Dedifferentiated amniotic fluid mesenchymal stem cell (primary cell): ENCODE measurements around the gene FTSJ1.
A peak's percentile ranks its signal among the peaks of the same experiment; 100 is the strongest.
"Not testable (repeated sequence)": the region's sequence is repeated elsewhere in the genome, so short reads cannot be mapped to it uniquely, and the experiment has no call there.

ENCODE experiments used
- DNase-seq: peaks from one replicate; pipeline ENCODE4 v3.0.0-alpha.2; 2016; ENCODE audit errors: extremely low spot score

The FTSJ1 gene, protein sequence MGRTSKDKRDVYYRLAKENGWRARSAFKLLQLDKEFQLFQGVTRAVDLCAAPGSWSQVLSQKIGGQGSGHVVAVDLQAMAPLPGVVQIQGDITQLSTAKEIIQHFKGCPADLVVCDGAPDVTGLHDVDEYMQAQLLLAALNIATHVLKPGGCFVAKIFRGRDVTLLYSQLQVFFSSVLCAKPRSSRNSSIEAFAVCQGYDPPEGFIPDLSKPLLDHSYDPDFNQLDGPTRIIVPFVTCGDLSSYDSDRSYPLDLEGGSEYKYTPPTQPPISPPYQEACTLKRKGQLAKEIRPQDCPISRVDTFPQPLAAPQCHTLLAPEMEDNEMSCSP

DNA sequence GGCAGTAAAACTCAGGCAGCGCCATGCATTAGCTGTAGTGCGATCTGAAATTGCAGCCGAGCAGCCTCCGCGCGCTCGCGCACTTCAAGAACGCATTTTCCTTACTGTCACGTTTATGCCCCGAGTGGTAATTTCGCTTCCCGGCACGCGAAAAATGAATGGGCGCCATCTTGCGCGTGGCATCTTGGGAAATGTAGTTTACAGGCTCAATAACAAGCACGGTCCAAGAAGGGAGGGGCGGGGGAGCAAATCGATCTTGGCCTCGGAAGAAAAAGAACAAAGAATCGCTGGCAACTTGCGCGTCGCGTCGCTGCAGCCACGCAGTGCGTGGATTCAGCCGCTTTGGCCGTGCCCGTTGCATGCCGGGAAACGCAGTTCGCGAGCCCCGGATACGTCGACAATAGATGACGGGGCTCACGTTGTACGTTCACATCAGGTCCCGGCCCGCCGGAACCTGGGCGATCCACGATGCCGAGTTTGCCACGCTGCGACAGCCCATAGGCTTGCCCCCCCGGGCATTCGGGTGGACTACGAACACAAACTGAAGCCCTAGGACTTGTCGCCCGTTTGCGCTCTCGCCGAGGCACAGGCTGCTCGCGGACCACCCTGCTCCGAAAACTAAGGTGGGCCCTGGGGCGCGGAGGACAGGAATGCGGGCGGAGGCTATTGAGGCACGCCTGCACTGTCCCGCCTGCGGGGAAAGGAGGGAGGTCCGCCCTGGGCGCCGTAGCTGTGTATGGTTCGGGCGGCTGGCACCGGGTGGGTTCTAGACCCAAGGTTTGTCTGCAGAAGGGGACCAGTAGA is at the start of gene FTSJ1:
Gene FTSJ1, plus strand, starts transcription at position 426 of the 804 bp plus-strand sequence. CDS start 1,849 bp downstream, outside the sequence.
- DNase-seq, result peak; percentile 86

DNA sequence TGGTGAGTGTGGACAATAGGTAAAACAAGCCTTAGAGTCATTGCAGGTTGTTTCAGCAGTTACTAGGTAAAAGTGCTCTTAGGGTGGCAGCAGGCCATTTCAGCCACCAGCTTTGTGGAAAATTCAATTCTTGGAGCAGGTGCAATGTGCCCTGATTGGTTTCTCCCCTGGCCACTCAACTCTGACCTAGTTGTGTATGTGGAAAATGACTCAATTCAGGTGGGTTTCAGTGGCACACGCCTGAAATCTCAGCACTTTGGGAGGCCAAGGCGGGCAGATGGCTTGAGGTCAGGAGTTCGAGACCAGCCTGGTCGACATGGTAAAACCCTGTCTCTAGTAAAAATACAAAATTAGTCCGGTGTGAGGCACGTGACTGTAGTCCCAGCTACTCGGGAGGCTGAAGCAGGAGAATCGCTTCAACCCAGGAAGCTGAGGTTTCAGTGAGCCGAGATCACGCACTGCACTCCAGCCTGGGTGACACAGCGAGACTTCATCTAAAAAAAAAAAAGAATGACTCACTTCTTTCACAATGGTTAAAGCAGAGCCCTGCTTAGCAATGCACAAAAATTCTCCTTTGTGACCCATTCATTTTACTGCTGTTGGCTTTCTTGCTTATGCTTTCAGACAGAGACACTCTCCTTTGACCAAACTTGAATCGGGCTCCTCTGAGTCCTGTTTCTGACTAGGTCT is 48.8 kb upstream of the FTSJ1 start:
- DNase-seq, result not testable (repeated sequence)

DNA sequence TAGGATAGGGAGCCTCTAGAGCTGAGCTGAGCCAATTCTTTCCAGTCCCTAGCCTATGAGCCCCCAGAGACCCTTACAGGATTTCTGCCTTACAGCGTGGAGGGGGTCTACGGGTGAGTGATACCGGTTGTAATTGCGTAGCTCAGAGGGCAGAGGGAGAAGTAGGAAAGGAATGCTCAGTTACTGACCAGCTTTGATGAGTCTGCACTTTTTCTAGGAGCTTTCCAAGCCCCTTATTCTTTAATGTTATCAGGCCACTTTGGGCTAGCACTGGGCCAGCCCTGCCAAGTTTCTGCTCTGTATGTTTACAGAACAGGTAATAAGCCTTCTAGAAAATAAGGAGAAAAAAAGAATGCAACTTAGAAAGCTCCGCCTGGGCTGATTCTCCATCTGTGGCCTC is 46.4 kb upstream of the FTSJ1 start:
- not testable (repeated sequence) for DNase-seq

DNA sequence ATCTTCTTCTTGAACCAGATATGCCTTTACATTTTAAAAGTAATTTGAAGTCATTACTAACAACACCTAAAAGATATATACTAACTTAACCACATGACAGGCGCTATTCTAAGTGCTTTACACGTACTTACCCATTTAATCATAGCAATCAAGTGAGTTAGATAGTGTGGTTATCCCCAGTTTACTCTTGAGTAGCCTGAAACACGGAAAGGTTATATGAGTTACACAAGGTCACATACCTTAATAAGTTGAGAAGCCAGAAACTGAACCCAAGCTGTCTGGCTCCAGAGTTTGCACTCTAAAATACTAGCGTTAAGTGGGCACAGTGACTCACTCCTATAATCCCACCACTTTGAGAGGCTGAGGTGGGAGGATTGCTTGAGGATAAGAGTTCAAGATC is 45.8 kb upstream of the FTSJ1 start:
- not testable (repeated sequence) for DNase-seq

DNA sequence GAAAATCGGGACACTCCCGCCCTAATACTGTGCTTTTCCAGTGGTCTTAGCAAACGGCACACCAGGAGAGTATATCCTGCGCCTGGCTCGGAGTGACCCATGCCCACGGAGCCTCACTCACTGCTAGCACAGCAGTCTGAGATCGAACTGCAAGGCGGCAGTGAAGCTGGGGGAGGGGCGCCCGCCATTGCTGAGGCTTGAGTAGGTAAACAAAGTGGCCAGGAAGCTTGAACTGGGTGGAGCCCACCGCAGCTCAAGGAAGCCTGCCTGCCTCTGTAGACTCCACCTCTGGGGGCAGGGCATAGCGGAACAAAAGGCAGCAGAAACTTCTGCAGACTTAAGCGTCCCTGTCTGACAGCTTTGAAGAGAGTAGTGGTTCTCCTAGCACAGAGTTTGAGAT is 42.3 kb upstream of the FTSJ1 start:
- DNase-seq, result not testable (repeated sequence)

DNA sequence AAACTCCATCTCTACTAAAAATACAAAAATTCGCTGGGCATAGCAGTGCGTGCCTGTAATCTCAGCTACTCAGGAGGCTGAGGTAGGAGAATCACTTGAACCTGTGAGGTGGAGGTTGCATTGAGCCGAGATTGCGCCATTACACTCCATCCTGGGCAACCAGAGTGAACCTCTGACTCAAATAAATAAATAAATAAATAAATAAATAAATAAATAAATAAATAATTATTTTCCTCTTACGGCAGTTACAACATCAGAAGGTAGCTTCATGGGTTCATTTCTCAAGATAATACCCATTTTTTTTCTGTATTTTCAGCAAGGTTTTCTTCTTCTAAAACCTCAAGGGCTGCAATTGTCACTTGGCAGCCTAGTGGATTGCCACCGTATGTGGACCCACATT is 28.8 kb upstream of the FTSJ1 start:
- DNase-seq, result not testable (repeated sequence)

DNA sequence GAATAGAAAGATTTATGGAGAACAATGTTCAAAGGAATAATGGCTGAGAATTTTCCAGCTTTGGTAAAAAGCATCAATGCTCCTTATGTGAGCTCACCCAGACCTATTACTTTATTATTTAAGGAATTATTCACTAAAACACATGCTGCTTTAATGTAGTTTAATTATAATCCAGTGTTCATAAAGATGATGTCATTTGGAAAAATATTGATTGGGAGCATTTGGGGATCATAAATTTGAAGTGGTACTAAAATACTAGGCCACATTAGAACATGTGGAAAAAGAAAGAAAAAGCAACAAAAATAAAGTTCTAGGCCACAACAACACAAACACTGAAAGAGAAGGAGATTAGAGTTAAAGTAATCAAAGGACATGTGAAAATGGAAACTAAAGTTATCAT is 25.9 kb upstream of the FTSJ1 start:
- DNase-seq, result no peak

DNA sequence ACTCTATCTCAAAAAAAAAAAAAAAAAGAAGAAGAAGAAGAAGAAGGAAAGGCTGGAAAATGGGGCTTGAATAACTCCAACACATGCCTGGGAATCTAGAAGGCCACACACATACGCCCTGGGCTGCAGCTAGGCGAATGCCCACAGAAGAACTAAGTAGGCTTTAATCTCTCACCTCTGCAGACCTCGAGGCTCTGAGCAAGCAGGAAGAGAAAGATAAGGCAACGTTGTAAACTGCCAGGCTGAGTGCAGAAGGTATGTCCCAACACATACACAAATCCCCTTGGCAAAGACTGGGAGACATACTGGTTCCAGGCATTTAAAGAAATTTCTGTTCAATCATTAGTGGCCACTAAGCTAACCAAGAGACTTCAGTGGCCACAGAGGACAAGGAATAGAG is 24.3 kb upstream of the FTSJ1 start:
- DNase-seq, result no peak

DNA sequence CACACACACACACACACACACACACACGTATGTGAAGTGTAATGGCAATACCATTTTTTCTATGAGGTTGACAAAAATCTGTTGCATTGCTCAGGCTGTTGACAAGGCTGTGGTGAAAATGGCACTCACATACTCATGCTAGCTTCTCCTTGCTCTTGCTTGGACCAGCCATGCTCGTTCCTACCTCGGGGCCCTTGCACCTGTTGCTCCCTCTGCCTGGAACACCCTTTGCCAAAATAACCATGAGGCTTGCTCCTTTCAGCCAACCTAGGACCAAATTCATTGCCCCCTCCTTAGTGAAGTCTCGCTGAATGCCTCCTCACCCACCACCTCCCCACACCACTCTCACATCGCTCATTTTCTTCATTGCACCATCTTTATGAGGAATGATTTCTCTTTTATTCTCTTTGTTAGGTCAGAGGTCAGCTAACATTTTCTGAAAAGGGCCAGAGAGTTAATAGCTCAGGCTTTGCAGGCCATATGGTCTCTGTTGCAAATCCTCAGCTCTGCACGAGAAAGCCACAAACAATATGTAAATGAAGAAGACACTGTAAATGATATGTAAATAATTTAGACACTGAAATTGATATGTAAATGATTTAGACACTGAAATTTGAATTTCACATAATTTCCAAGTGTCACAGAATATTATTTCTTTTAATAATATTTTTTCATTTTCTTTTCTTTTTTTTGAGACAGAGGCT is 19.2 kb upstream of the FTSJ1 start:
- DNase-seq, result no peak

DNA sequence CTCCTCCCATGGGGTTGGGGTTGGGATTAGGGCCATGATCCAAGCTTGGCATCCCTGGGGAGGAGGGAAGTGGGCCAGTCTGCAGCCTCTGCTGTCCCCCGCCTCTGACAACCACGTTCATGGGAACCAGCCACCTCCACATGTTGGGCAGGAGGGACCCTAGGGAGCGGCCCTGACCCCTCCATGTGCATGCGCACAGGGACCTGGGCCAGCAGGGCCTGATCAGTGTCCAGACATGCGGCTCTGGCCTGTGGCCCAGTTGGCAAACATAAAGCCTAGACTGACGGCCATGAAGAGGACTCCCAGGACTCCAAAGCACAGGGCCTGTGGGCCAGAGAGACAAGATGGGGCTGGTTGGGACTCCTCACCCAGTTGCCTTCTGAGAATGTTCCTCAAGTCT is 17.3 kb upstream of the FTSJ1 start:
- DNase-seq, result no peak

DNA sequence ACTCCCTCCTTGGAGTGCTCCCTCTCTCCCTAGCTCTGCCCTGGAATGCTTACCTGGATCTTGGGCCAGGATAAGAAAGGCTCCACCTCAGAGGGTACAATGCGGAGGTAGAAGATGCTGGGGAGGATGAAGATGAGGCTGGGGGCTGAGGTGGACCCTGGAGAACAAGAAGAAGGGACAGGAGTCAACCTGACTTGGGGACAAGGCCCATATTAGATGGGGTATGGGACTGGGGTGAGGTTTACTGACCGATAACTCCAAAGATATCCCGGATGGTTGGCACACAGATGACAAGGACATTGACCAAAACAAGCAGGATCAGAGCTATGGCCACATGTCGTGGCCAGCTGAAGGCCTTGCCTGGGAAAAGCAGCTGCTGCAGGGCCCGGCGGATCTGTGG is 16.5 kb upstream of the FTSJ1 start:
- no peak for DNase-seq

DNA sequence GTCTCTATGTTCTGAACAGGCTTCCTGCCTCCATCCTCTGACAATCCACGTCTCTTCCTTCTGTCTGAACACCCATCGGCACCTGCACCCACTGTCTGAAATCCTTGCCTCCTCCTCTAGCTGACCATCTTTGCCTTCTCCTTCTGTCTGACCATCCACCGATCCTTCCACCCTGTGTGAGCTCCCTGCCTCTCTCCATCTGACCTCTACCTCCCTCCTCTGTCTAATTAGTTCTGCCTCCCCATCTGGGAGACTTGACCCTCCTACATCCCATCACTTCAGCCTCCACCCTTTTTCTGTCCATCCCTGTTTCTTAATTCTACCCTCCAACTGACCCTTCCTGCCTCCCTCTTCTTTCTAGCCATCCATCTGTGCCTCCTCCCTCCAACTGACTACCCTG is 16.0 kb upstream of the FTSJ1 start:
- DNase-seq, result no peak

DNA sequence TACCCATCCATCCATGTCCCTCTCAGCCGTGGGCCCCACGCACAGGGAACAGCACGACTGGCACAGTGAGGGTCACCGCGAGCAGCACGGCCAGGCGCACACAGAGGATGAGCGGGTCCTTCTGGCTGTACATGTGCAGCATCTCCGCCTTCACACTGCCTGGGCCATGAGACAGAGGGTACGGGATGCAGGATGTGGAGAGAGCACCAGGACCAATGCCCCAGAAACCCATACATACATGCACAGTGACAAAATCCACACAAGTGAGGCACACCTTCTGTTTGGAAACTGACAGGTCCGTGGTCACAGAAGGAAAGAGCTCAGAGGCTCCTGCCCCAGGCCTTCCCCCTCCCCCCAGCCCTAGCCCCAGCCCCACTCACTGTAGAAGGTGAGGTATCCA is 15.4 kb upstream of the FTSJ1 start:
- no peak for DNase-seq

DNA sequence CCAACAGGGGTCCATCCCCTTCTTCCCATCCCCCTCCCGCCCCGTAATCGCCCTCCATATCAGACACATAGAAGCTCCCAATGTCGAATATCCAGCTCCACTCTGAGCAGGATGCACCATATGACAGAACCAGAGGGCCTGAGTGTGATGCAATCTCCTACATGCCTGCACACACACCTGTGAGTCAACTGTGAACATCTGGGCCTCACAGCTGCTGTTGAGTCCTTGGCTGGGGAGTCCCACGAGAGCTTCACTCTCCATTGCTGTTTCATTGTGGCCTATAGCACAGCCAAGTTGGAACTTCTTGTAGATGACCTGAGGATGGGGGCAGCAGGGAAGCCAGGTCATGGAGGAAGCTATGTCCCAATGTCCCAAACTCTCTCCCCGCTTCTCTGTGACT is 14.2 kb upstream of the FTSJ1 start:
- no peak for DNase-seq

DNA sequence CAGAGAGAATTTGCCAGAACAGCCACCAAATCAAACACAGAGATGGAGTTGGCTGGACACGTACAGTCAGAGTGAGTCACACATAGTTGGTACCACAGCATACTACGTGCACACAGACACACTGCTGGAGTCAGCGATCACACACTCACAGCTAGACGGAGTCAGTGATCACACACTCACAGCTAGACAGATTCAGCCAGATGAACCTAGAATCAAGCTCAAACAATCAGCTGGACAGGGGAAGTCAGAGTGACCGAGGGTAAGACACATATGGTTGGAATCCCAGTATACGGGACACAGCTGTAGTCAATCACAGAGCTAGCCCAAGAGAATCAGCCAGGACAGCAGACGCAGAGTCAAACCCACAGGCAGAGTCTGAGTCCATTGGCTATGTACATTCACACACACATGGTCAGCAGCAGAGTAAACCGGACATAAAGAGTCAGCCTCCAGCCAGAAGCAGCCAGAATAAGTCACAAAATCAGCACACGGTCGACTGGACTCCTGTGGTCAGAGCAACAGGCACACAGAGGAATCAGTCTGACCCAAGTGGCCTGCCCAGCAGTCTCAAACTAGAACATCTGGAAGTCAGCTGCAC is 10.6 kb upstream of the FTSJ1 start:
- peak; percentile 34 for DNase-seq

DNA sequence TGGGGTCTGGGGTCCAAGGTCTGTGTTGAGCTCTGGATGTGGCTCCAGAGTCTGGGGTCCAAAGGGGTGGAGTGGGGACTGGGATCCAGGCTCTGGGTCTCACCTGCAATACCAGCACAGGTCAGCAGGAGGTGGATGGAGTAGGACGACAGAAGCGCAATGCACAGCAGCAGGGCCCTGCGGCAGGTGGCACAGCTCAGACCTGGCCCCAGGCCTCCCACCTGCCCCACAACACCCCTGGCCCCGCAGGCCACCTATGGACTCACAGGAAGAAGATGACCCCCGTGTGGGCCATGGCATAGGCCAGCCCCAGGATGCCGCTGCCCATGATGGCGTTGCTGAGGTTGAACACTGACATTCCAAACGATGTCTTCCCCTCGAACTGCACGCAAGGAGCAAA is 9.3 kb upstream of the FTSJ1 start:
- no peak for DNase-seq

DNA sequence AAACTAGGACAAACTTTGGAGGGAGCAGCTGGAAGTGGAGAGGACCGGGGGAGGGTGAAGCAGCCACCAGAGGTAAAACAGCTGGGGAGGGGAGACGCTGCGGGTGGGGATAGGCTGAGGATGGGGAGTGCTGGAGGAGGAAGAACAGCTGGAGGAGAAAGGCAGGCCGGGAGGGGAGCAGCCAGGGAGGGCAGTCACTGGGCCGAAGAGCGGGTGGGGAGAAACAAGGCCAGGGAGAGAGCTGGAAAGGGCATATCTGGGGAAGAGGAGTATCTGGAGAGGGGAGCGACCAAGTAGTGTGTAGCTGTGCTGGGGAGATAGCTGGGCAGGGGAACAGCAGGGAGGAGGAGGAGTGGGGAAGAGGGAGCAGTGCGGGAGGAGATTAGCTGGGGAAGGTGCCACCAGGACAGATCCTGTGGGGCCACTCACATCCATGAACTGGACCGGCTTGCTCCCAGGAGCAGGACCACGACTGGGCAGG is 8.7 kb upstream of the FTSJ1 start:
- no peak for DNase-seq

DNA sequence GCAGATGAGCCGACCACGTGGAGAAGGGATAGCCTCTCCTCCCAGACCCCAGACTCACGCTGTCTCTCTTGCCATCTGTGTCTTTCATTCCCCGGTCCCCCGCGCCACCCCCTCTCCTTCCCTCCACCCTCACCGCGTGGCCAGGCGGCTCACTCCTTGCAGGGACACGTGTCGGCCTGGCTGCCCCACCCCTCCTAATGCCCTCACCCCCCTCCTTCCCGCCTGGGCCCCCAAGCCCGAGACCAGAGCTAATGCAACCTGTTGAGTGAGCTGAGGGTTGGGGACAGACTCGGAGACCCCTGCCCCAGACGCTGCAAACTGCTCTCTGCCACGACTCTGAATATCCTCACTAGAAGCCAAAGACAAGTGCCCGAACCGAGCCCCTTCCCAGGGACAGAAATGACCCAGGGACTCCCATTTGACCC is 7.7 kb upstream of the FTSJ1 start:
- DNase-seq, result no peak

DNA sequence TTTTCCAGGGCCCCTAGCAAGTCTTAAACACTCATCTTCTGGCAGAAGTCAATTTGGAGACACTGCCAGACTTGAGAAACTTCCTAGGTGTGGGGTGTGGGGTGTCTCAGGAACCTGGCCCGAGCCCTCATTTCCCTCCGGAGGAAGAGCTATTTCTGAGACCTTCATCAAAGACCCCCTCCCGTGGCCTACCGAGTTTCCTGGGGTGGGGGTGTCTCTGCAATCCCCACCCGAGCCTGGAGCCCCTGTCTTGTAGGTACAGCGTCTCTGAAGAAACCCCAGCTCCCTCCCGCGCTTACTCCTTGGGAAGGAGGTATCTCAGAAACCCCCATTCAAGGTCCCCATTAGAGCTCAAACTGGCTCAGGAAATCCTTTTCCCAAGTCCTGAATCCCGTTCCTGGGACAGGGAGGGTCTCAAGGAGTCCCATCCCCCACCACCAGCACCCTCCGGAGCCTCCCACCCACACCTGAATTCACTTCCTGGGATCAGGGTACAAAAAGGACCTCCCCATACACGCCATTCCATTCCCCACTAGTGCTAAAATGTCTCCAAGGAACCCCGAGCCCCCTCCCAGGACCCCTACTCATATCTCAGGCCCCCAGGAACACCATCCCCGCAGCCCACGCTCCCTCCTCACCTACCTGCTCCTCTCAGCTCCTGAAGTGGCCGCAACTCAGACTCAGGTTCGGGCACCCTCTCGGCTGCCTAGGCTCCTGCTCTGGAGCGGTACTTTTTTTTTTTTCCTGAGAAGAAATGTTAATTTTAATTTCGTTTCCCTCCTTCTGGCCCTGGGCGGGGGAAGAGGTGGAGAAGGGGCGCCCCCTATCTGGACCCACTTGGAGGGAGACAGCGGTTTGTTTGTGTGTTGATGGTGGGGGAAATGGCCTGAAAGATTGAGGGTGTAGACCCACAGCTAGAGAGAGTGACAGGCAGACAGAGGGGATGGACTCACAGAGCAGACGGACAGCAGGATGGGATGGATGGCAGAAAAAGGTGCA is 7.0 kb upstream of the FTSJ1 start:
- no peak for DNase-seq
